Measurements from ENCODE around the gene CNPY3. TPM values are rescaled to one million over a fixed set of nuclear protein-coding genes. Genes with fewer than 3 reads are reported as not detected.

CNPY3 gene
- polyA plus RNA-seq, 1 of the 3 experiments (the other 2 are of a cell fraction) = 77.5 TPM

DNA sequence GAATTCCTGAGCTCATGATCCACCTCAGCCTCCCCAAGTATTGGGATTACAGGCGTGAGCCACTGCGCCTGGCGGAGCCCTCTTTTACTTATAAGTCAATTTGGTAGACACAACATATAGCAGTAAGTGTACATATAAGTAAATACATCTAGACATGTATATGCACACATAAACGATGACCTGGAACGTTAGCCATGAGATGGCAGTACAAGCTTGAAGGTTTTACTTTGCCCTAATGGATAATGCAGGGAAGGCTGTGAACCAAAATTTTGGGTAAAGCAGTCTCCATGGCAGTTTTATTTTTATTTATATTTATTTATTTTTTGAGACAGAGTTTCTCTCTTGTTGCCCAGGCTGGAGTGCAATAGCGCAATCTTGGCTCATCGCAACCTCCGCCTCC, 28.8 kb downstream of the CNPY3 start:
- no peak for DNase-seq
- Histone ChIP-seq H3F3A (replicated peaks; ENCODE audit: insufficient read depth) (no peaks in the 10 kb centered on the region), H2AFZ (ENCODE audit: low read depth) (no peak overlapping the region), H3K27ac (ENCODE audit: low read depth in 2 of 2, low read length in 1 of 2) (no peak overlapping the region), H4K20me1 (ENCODE audit: insufficient read depth) (no peaks in the 10 kb centered on the region), H3K36me3 (replicated peaks in 1 of 2; ENCODE audit: control insufficient read depth in 1 of 2, insufficient read depth in 2 of 2, low read length in 1 of 2) (peaks cover 0 to 2% of the 10 kb centered on the region in 2 experiments), H3K9ac (no peak overlapping the region), H3K4me3 (ENCODE audit: low read depth in 2 of 2, low read length in 1 of 2) (no peak overlapping the region), H3K27me3 (ENCODE audit: insufficient read depth) (no peaks in the 10 kb centered on the region), H3K9me3 (no peaks in the 10 kb centered on the region), H3K79me2 (ENCODE audit: insufficient read depth) (no peaks in the 10 kb centered on the region), H3K9me2 (no peaks in the 10 kb centered on the region), H3K4me1 (ENCODE audit: control insufficient read depth in 1 of 2, insufficient read depth in 2 of 2, low read depth in 1 of 2, low read length in 1 of 2) (peaks cover 0 to 7% of the 10 kb centered on the region in 2 experiments; a peak in 1 of 4 replicates), H3K4me2 (no peak overlapping the region)
- CTCF ChIA-PET = no interaction called here
- TF ChIP-seq ELF1 (IDR thresholded peaks at IDR 0.05) = no peak
- TF ChIP-seq MEF2A (IDR thresholded peaks at IDR 0.05; ENCODE audit: borderline replicate concordance, low read depth) = no peak
- TF ChIP-seq, protein P1, sequence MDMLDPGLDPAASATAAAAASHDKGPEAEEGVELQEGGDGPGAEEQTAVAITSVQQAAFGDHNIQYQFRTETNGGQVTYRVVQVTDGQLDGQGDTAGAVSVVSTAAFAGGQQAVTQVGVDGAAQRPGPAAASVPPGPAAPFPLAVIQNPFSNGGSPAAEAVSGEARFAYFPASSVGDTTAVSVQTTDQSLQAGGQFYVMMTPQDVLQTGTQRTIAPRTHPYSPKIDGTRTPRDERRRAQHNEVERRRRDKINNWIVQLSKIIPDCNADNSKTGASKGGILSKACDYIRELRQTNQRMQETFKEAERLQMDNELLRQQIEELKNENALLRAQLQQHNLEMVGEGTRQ (IDR thresholded peaks at IDR 0.05; ENCODE audit: borderline replicate concordance, low read depth, low read length) = no peak
- TF ChIP-seq FOXJ3 (CRISPR knock-in tag; IDR thresholded peaks at IDR 0.05) = no peak
- TF ChIP-seq RAD21 (IDR thresholded peaks at IDR 0.05; ENCODE audit: low read length) = no peak
- no peak for TF ChIP-seq TCF12 (IDR thresholded peaks at IDR 0.05)
- no peak for TF ChIP-seq POLR2AphosphoS5 (IDR thresholded peaks at IDR 0.05; ENCODE audit: low read depth, low read length)
- TF ChIP-seq, protein P2, sequence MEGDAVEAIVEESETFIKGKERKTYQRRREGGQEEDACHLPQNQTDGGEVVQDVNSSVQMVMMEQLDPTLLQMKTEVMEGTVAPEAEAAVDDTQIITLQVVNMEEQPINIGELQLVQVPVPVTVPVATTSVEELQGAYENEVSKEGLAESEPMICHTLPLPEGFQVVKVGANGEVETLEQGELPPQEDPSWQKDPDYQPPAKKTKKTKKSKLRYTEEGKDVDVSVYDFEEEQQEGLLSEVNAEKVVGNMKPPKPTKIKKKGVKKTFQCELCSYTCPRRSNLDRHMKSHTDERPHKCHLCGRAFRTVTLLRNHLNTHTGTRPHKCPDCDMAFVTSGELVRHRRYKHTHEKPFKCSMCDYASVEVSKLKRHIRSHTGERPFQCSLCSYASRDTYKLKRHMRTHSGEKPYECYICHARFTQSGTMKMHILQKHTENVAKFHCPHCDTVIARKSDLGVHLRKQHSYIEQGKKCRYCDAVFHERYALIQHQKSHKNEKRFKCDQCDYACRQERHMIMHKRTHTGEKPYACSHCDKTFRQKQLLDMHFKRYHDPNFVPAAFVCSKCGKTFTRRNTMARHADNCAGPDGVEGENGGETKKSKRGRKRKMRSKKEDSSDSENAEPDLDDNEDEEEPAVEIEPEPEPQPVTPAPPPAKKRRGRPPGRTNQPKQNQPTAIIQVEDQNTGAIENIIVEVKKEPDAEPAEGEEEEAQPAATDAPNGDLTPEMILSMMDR (IDR thresholded peaks at IDR 0.05) = no peak
- TF ChIP-seq, protein P3, sequence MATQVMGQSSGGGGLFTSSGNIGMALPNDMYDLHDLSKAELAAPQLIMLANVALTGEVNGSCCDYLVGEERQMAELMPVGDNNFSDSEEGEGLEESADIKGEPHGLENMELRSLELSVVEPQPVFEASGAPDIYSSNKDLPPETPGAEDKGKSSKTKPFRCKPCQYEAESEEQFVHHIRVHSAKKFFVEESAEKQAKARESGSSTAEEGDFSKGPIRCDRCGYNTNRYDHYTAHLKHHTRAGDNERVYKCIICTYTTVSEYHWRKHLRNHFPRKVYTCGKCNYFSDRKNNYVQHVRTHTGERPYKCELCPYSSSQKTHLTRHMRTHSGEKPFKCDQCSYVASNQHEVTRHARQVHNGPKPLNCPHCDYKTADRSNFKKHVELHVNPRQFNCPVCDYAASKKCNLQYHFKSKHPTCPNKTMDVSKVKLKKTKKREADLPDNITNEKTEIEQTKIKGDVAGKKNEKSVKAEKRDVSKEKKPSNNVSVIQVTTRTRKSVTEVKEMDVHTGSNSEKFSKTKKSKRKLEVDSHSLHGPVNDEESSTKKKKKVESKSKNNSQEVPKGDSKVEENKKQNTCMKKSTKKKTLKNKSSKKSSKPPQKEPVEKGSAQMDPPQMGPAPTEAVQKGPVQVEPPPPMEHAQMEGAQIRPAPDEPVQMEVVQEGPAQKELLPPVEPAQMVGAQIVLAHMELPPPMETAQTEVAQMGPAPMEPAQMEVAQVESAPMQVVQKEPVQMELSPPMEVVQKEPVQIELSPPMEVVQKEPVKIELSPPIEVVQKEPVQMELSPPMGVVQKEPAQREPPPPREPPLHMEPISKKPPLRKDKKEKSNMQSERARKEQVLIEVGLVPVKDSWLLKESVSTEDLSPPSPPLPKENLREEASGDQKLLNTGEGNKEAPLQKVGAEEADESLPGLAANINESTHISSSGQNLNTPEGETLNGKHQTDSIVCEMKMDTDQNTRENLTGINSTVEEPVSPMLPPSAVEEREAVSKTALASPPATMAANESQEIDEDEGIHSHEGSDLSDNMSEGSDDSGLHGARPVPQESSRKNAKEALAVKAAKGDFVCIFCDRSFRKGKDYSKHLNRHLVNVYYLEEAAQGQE (IDR thresholded peaks at IDR 0.05; ENCODE audit: low read depth, low read length) = no peak
- TF ChIP-seq MXI1 (IDR thresholded peaks at IDR 0.05; ENCODE audit: low read depth, low read length) = no peak
- TF ChIP-seq FOXM1 (IDR thresholded peaks at IDR 0.05; ENCODE audit: low read depth) = no peak
- no peak for TF ChIP-seq GABPA (IDR thresholded peaks at IDR 0.05; ENCODE audit: low read depth)
- TF ChIP-seq, protein P4, sequence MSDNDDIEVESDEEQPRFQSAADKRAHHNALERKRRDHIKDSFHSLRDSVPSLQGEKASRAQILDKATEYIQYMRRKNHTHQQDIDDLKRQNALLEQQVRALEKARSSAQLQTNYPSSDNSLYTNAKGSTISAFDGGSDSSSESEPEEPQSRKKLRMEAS (IDR thresholded peaks at IDR 0.05; ENCODE audit: low read depth) = no peak
- TF ChIP-seq EZH2phosphoT487 (IDR thresholded peaks at IDR 0.05; ENCODE audit: borderline replicate concordance, low read depth) = no peak
- TF ChIP-seq SIN3A (IDR thresholded peaks at IDR 0.05; ENCODE audit: borderline replicate concordance, low read depth, low read length) = no peak
- TF ChIP-seq, protein P5, sequence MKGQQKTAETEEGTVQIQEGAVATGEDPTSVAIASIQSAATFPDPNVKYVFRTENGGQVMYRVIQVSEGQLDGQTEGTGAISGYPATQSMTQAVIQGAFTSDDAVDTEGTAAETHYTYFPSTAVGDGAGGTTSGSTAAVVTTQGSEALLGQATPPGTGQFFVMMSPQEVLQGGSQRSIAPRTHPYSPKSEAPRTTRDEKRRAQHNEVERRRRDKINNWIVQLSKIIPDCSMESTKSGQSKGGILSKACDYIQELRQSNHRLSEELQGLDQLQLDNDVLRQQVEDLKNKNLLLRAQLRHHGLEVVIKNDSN (IDR thresholded peaks at IDR 0.05; ENCODE audit: borderline replicate concordance, low read depth) = no peak
- TF ChIP-seq, protein P6, sequence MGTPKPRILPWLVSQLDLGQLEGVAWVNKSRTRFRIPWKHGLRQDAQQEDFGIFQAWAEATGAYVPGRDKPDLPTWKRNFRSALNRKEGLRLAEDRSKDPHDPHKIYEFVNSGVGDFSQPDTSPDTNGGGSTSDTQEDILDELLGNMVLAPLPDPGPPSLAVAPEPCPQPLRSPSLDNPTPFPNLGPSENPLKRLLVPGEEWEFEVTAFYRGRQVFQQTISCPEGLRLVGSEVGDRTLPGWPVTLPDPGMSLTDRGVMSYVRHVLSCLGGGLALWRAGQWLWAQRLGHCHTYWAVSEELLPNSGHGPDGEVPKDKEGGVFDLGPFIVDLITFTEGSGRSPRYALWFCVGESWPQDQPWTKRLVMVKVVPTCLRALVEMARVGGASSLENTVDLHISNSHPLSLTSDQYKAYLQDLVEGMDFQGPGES (IDR thresholded peaks at IDR 0.05; ENCODE audit: low read depth, low read length) = no peak
- no peak for TF ChIP-seq TAF1 (IDR thresholded peaks at IDR 0.05; ENCODE audit: borderline replicate concordance, low read depth, low read length)
- TF ChIP-seq YY1 (IDR thresholded peaks at IDR 0.05; ENCODE audit: low read depth) = no peak
- TF ChIP-seq, protein P7, sequence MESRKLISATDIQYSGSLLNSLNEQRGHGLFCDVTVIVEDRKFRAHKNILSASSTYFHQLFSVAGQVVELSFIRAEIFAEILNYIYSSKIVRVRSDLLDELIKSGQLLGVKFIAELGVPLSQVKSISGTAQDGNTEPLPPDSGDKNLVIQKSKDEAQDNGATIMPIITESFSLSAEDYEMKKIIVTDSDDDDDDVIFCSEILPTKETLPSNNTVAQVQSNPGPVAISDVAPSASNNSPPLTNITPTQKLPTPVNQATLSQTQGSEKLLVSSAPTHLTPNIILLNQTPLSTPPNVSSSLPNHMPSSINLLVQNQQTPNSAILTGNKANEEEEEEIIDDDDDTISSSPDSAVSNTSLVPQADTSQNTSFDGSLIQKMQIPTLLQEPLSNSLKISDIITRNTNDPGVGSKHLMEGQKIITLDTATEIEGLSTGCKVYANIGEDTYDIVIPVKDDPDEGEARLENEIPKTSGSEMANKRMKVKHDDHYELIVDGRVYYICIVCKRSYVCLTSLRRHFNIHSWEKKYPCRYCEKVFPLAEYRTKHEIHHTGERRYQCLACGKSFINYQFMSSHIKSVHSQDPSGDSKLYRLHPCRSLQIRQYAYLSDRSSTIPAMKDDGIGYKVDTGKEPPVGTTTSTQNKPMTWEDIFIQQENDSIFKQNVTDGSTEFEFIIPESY (IDR thresholded peaks at IDR 0.05; ENCODE audit: borderline replicate concordance, low read depth) = no peak
- POLR2A ChIA-PET = interaction anchor here (0.6 to 1.9 kb wide), 2 partner anchors 12 to 26 kb away, joined by 3 to 5 read pairs; partner anchors contain the start of gene PPP2R5D
- 98% methylated on average over 8 of the region's 8 CpGs for WGBS (ENCODE audit: low lambda C conversion rate)
